Measurements from ENCODE around the gene HDGFL2.

HDGFL2 gene

DNA sequence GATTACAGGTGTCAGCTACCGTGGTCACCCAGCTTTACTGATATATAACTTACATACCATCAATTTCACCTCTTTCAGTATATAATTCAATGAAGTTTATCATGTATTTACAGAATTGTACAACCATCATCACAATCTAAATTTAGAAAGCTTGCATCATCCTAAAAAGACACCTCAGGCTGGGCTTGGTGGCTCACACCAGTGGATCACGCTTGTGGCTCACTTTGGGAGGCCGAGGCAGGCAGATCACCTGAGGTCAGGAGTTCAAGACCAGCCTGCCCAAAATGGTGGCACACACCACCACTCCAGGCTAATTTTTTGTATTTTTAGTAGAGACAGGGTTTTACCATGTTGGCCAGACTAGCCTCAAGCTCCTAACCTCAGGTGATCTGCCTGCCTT lies 4.3 kb upstream of the HDGFL2 start:
- Histone ChIP-seq H3K4me2 (ENCODE audit: low read depth, low read length) (no peak overlapping the region), H3K9ac (ENCODE audit: low read length) (no peak overlapping the region), H3K4me1 (ENCODE audit: low read length) (no peaks in the 10 kb centered on the region), H3K79me2 (ENCODE audit: low read length) (peaks cover 5% of the 10 kb centered on the region), H3K36me3 (replicated peaks; ENCODE audit: insufficient read depth, low read length) (no peaks in the 10 kb centered on the region), H3K9me3 (replicated peaks; ENCODE audit: insufficient read depth, low read length) (no peaks in the 10 kb centered on the region), H3K27ac (ENCODE audit: low read length) (no peak overlapping the region), H4K20me1 (ENCODE audit: insufficient read depth, low read length) (no peaks in the 10 kb centered on the region), H3K4me3 (ENCODE audit: low read length) (no peak overlapping the region), H3F3A (ENCODE audit: insufficient read depth, low read length) (peaks cover 5% of the 10 kb centered on the region; the same call in 1 of the 2 replicates), H3K27me3 (replicated peaks; ENCODE audit: insufficient read depth, low read length) (peaks cover 7% of the 10 kb centered on the region; the same call in 1 of the 2 replicates), H3K9me2 (replicated peaks; ENCODE audit: insufficient read depth, low read length) (no peaks in the 10 kb centered on the region), H2AFZ (ENCODE audit: low read length) (no peak overlapping the region)
- TF ChIP-seq EZH2phosphoT487 (IDR thresholded peaks at IDR 0.05; ENCODE audit: low read length), result no peak
- TF ChIP-seq EZH2 (optimal IDR thresholded peaks at IDR 0.05; ENCODE audit: low read depth, low read length), result no peak
- TF ChIP-seq, protein P1, sequence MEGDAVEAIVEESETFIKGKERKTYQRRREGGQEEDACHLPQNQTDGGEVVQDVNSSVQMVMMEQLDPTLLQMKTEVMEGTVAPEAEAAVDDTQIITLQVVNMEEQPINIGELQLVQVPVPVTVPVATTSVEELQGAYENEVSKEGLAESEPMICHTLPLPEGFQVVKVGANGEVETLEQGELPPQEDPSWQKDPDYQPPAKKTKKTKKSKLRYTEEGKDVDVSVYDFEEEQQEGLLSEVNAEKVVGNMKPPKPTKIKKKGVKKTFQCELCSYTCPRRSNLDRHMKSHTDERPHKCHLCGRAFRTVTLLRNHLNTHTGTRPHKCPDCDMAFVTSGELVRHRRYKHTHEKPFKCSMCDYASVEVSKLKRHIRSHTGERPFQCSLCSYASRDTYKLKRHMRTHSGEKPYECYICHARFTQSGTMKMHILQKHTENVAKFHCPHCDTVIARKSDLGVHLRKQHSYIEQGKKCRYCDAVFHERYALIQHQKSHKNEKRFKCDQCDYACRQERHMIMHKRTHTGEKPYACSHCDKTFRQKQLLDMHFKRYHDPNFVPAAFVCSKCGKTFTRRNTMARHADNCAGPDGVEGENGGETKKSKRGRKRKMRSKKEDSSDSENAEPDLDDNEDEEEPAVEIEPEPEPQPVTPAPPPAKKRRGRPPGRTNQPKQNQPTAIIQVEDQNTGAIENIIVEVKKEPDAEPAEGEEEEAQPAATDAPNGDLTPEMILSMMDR (IDR thresholded peaks at IDR 0.05; ENCODE audit: low read length), result no peak
- no peak for DNase-seq

DNA sequence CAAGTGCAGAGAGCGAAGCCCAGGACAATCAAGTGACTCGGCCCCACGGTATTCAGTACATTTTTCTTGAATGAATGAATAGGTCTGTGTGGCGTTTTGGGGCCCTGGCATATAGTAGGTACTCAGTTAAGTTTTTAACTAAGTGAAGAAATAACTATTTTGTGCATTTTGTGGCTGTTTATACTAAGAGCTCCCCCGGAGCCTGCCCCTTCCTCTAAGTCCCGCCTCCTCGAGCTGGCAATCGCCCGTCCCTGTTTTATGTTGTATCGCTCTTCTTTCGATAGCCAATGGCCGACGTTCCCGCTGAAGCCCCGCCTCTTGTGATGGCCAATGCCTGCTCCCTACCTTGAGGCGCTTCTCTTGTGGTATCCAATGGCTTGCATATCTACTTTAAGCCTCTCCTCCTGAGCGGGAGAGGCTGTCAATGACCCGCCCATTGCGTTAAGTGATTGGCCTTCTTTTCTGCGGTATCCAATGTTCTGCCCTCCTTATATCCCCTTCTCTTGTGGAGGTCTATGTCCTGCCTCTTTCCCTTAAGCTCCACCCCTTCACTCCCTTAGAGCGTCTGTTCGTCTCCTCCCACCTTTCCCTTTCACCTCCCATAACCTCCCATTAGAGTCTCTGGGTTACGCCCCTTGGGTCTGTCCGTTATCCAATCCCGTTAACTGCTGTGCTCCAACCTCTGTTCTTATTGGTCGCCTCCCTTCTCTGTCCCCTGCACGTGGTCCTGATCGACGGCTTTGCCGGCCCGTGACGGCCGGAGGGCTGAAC lies 509 bp upstream of the HDGFL2 start:
- Histone ChIP-seq H3F3A (ENCODE audit: insufficient read depth, low read length) (peaks cover 5% of the 10 kb centered on the region; the same call in 1 of the 2 replicates), H3K9me3 (replicated peaks; ENCODE audit: insufficient read depth, low read length) (no peaks in the 10 kb centered on the region), H3K9me2 (replicated peaks; ENCODE audit: insufficient read depth, low read length) (no peaks in the 10 kb centered on the region), H3K4me3 (ENCODE audit: low read length) (peak overlapping the region; percentile 83), H3K79me2 (ENCODE audit: low read length) (peaks cover 31% of the 10 kb centered on the region), H3K9ac (ENCODE audit: low read length) (peak overlapping the region; percentile 73), H3K4me2 (ENCODE audit: low read depth, low read length) (peak overlapping the region; percentile 70), H3K27me3 (replicated peaks; ENCODE audit: insufficient read depth, low read length) (no peaks in the 10 kb centered on the region), H3K27ac (ENCODE audit: low read length) (peak overlapping the region; percentile 73), H3K36me3 (replicated peaks; ENCODE audit: insufficient read depth, low read length) (no peaks in the 10 kb centered on the region), H2AFZ (ENCODE audit: low read length) (peak overlapping the region; percentile 79), H4K20me1 (ENCODE audit: insufficient read depth, low read length) (no peaks in the 10 kb centered on the region), H3K4me1 (ENCODE audit: low read length) (0 out of 2 replicates have a peak, but pooled peaks cover 4% of the 10 kb centered on the region)
- no peak for TF ChIP-seq EZH2 (optimal IDR thresholded peaks at IDR 0.05; ENCODE audit: low read depth, low read length)
- TF ChIP-seq, protein P1 (IDR thresholded peaks at IDR 0.05; ENCODE audit: low read length), result no peak
- no peak for TF ChIP-seq EZH2phosphoT487 (IDR thresholded peaks at IDR 0.05; ENCODE audit: low read length)
- DNase-seq, result peak; percentile 100

DNA sequence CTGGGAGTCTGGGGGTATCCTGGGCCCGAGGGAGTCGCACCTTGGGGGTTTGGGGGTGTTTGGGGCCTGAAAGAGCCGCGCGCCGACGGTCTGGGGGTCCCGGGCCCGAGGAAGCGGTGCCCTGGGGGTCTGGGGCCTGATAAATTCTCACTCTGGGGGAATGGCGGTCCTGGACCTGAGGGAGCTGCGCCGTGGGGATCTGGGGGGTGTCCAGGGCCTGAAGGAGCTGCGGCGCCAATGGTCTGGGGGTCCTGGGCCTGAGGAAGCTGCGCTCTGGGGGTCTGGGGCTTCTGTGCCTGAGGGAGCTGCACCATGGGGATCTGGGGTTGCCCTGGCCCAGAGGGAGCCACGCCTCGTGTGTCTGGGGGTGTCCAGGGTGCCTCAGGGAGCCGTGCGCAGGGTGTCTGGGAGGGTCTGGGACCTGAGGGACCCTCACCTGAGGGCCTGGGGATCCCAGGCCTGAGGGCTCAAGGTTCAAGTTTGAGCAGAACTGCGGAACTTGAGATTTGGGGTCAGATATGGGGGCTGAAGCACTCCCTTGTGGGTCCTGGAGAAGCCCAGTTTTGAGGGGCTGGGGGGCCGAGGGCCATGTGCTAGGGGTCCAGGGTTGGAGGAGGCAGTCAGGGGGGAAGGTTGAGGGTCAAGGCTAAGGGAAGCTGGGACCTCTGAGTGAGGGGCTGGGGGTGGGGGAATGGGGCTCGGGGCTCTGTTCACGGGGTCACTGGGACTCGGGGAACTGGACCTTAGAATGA lies 1.1 kb downstream of the HDGFL2 start:
- Histone ChIP-seq H3K9me2 (replicated peaks; ENCODE audit: insufficient read depth, low read length) (no peaks in the 10 kb centered on the region), H3K27me3 (replicated peaks; ENCODE audit: insufficient read depth, low read length) (no peaks in the 10 kb centered on the region), H3K79me2 (ENCODE audit: low read length) (peaks cover 31% of the 10 kb centered on the region), H3K4me2 (ENCODE audit: low read depth, low read length) (peak overlapping the region; percentile 88), H3K36me3 (replicated peaks; ENCODE audit: insufficient read depth, low read length) (no peaks in the 10 kb centered on the region), H3K27ac (ENCODE audit: low read length) (no peak overlapping the region), H3K9me3 (replicated peaks; ENCODE audit: insufficient read depth, low read length) (no peaks in the 10 kb centered on the region), H2AFZ (ENCODE audit: low read length) (no peak overlapping the region), H4K20me1 (ENCODE audit: insufficient read depth, low read length) (no peaks in the 10 kb centered on the region), H3K4me1 (ENCODE audit: low read length) (0 out of 2 replicates have a peak, but pooled peaks cover 4% of the 10 kb centered on the region), H3K4me3 (ENCODE audit: low read length) (peak overlapping the region; percentile 96), H3K9ac (ENCODE audit: low read length) (peak overlapping the region; percentile 94), H3F3A (ENCODE audit: insufficient read depth, low read length) (peaks cover 5% of the 10 kb centered on the region; the same call in 1 of the 2 replicates)
- TF ChIP-seq EZH2phosphoT487 (IDR thresholded peaks at IDR 0.05; ENCODE audit: low read length), result no peak
- TF ChIP-seq, protein P1 (IDR thresholded peaks at IDR 0.05; ENCODE audit: low read length), result no peak
- TF ChIP-seq EZH2 (optimal IDR thresholded peaks at IDR 0.05; ENCODE audit: low read depth, low read length), result no peak
- DNase-seq, result no peak
